Daoy (cell line): ENCODE results near the gene SLC16A1. TPM values are rescaled to one million over a fixed set of nuclear protein-coding genes. Genes with fewer than 3 reads are reported as not detected.
A peak's percentile ranks its signal among the peaks of the same experiment; 100 is the strongest.
"Not testable (repeated sequence)": the region's sequence is repeated elsewhere in the genome, so short reads cannot be mapped to it uniquely, and the experiment has no call there.

ENCODE experiments used
- DNase-seq: peaks from one replicate; pipeline ENCODE4 v3.0.0-alpha.2; 2015; ENCODE audit warnings: low read depth
- total RNA-seq: library from RNA; depleted of rRNA; stranded (reverse); fragments of >200 nt; shearing (Covaris generic); gene quantifications from 2 replicates; pipeline ENCODE4 v1.2.3, GENCODE V29; 2014

SLC16A1 gene
- total RNA-seq, 1 experiment from 2014 or later: 126 TPM

DNA sequence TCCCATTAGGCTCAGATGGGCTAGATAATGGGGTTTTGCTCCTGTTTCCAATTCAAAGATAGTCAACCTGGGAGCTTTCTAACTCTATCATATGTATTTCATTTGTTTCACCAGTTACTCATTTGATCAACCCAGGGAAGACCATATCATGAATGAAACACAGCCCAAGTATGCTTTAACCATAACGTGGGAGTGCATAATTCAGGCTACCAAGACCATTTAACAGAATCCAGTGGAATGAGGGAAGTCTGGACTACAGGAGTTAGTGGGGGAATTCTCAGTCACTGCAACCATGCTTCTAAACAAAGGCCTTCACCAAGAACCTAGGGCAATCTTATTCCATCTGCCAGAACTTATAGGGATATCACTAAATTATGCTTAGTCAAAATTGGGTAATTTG lies 15.0 kb upstream of the SLC16A1 start:
- no peak for DNase-seq

DNA sequence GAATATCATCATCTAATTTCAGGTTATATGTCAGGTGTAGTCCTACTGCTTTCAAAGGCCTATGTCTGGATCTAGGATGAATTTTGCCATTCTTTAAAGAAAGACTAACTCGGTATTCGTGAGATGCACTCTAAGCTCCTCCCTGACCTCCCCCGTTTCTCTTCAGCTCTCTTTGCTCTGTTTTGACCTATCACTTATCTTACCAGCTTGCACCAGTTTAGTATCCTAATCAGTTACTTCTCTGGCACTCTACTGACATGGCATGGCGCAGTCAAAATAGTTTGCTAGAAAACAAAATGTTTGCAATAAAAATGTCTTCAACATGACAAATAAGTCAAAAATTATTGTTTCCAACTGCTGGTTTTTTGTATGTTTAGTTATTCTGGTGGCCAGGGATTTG lies 8.4 kb upstream of the SLC16A1 start:
- no peak for DNase-seq

DNA sequence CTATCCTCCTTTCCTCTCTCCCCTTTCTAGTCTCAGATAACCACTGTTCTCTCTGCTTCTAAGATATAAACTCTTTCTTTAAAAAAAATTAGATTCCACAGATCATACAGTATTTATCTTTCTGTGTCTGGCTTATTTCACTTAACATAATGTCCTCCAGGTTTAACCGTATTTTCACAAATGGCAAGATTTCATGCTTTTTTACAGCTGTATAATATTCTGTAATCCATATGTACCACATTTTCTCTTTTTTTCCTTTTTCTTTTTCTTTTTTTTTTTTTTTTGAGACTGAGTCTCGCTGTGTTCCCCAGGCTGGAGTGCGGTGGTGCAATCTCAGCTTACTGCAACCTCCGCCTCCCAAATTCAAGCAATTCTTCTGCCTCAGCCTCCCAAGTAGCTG lies 5.1 kb upstream of the SLC16A1 start:
- DNase-seq: no peak

DNA sequence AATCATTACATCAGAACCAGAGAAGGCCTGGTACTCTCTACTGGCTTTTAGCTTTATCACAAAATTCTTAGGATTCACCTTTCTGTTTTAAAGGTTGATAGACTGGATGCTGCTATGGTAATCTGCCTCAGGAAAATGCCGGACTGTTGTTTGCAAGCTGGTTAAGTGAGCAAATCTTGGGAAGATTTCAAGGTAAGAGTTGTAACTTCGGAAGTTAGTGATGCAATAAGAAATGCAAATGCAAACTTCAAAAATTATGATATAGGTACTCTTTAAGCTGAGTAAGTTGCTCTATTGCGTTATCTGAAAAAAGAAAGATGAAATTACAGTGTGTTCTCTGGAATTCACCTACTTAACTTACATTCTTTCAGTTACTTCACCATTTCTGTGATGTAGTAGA lies 4.4 kb upstream of the SLC16A1 start:
- no peak for DNase-seq

DNA sequence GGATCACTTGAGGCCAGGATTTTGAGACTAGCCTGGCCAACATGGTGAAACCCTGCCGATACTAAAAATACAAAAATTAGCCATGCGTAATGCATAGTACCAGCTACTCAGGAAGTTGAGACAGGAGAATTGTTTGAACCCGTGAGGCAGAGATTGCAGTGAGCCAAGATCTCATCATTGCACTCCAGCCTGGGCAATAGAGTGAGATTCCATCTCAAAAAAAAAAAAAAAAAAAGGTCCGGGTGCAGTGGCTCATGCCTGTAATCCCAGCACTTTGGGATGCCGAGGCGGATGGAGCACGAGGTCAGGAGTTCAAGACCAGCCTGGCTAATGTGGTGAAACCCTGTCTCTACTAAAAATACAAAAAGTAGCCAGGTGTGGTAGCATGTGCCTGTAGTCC lies 2.2 kb upstream of the SLC16A1 start:
- DNase-seq: not testable (repeated sequence)

DNA sequence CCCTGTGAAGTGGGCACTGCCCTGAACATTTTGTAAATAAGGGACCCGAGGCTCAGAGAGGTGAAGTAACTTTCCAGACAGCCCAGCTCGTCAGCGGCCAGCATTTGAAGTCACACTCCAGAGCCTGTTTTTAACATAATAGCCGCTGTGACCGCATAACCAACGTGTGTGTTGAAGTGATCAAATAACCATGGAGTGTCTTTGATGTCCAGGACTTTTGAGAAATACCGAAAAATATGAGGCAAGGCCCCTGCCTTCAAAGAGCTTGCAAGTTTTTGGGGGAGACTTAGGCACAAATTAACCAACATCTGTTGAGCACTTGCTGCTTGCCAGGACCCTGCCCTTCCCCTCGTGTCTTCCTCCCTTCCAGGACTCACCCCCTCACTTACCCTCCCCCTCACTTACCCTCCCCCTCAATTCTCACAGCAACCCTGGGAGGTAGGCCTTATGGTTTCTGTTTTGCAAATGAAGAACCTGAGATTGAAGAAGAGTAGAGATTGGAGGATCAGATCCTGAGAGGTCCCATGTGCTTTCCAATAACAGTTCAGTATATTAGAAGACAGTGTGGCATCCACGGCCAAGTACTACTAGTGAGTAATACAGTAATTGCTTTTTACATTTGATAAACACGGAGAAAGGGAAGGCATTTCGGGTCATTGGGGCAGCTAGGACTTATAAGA lies 1.3 kb upstream of the SLC16A1 start:
- peak; percentile 88 for DNase-seq

DNA sequence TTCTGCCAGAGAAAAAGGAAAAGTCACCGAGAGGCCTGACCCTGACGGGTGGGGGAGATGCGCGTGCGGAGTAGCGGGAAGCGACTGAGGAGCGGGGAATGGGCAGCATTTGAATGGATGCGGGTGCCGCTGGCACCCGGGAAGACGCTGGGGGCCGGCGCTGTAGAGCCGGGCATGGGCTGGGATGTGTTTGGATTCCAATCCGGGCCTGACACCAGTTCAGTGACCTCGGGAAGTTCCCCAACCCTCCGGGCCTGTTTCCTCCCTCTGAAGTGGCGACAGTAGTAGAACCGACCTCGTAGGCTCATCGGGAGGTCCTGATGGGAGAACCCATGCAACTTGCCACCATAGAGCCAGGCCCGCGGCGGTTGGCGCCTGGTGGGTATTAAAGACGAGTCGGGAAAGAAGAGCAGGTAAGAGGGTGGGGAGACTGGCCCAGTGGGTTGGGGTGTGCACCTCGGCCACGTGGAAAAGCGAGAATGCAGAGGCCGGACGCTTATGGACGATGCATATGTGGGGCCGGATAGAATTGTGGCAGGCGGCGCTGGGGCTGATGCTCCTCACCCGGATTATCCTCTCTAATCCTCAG lies 642 bp upstream of the SLC16A1 start:
- DNase-seq: no peak

DNA sequence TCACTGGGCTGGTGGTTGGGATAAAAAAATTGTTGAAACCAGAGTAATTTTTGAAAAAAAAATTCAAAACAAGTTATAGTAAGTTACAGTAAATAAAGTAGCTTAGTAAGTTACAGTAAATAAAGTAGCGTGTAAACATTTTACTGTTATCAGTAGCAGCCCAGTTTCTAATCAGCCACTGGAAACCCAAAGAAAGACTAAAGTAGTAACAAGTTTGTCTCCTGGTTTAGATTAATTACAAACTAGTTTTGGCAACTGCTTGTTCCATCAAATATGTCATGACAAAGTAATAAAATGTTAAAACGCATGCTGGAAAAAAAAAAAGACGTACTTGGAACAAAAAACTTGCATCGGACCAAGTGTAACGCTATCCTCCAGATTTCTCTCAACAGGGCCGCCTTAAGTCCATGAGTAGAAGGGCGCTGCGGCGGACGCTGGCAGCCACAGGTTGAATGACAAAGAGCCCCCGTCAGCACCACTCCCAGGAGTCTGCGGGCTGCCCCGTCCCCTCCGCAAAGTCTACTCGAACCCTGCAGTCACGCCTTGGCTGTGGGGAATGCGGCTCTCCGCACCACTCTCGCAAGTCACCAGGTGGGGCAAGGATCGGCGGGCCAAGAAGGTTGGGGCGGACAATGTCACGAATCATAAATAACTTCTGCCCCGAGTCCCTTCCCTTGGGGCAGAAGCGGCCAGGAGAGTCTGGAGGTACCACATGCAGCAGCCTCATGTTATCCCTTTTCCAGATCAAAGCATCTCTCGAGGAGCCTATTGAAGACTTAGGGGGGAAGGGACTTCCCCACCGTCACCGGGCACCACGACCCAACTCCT lies 837 bp downstream of the SLC16A1 start:
- DNase-seq: peak; percentile 91

DNA sequence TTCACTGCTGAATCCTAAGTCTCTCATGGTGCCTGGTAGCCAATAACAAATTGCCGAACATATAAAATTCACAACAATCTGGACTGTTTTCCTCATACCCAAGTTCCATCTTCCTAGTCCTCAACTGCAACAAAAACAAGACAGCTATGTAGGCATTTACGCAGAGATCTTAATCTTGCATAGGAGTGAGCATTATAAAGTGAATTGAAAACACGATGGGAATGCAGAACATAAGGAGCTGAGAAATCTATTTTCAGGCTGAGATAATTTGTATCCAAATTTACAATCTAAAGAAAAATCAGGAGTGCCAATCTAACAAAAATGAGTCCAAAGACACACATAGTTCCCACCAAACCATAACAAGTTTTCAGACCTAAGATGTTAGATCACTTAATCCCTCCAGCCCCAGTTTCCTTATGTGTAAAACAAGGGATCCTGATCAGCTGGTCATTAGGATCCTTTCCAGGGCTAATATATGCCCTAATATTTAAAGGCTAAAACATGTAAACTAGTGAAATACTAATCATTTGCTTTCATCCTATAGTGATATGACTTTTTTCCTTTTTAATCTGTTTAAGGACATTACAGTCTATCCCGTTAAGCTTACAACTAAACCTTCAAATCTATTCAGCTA lies 1.9 kb downstream of the SLC16A1 start:
- no peak for DNase-seq

DNA sequence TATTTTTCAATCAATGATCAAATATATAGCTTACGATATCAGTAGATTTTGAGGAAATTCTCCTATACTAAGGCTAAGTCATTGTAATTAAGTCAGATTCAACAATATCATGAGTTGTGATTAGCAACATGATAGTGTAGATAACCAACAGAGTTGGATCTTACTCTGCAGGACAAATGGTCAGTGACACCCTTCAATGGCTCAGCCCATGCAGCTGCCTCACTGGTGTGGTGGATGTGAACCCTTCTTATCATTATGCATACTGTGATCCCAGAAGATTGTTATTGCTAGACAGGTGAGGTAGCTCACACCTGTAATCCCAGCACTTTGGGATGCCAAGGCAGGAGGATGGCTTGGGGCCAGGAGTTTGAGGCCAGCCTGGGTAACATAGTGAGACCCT lies 5.6 kb downstream of the SLC16A1 start:
- no peak for DNase-seq

DNA sequence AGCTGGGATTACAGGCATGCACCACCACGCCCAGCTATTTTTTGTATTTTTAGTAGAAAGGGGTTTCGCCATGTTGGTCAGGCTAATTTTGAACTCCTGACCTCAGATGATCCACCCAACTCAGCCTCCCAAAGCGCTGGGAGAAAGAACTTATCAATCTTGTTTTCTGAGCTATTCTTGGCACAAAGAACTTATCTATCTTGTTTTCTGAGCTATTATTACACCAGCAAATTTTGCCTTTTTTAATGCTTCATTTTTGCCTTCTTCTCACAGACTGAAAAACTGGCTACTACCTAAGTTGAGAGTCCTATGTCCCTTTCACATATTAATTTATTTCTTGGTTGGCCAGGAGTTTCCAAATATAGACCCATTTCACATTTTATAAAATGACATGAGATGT lies 9.3 kb downstream of the SLC16A1 start:
- no peak for DNase-seq

DNA sequence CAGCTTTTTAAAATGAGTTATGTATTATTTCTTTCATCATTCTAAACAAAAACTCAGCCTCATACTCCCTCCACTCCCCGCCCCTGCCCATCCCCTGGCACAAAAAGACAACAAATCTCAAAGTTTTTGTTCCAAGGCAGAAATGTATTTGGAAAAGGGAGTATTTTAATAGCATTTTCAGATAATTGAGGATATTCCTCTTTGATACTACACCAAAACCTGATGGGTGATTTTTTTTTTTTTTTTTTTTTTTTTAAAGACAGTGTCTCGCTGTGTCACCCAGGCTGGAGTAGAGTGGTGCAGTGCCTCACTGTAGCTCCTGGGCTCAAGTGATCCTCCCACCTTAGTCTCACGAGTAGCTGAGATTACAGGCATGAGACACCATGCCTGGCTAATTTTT lies 16.2 kb downstream of the SLC16A1 start:
- no peak for DNase-seq

DNA sequence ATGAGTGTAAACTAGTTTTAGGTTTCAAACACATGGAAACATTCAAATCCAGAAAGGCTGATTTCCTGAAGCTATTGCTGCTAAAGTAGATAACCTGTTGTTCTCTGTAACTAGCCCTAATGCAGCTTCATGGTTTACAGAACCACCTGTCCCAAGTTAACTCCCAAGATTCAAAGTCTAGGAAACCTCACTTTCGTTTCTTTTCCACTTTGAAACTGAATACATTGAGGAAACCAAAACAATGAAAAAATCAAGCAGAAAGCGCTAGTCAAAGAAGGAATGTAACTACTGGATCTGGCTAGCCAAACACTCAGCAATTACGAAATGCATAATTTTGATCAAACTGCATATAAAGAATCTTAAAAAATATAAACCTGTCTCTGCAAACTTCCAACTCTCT lies 17.8 kb downstream of the SLC16A1 start:
- no peak for DNase-seq

DNA sequence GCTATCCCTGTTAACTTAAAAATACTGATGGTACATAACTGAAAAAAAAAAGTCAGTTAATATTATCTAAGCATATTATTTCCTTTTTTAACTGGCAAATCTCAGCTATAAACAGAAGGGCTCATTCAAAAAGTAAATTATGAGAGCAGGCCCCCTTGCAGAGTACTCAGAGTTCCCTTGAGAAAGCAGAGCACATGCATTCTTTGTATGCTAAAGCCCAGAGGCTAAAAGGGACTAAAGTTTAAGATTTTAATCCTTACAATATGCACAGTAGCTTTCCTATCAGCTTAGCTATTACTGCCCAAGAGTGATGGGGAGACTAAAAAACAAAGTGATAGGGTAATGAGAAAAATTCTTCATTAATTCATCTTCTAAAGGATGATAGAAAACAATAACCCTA lies 18.5 kb downstream of the SLC16A1 start:
- DNase-seq: no peak

DNA sequence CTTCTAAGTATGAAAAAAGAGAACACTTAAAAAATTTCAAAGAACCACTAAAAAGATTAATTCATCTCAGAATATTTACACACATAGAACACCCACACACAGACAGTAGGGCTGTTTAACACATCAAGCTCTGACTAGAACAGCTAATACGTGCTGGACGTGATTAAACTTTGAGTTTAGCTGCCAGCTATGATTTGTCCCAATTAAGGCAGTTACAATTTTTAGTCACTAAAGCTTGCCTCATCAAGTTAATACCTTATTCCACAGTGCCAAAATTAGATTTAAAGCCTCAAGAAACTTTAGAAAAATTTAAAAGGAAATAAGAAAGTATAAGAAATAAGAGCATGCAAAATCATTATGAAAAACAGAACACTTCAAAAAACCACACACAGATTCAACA lies 18.9 kb downstream of the SLC16A1 start:
- no peak for DNase-seq

DNA sequence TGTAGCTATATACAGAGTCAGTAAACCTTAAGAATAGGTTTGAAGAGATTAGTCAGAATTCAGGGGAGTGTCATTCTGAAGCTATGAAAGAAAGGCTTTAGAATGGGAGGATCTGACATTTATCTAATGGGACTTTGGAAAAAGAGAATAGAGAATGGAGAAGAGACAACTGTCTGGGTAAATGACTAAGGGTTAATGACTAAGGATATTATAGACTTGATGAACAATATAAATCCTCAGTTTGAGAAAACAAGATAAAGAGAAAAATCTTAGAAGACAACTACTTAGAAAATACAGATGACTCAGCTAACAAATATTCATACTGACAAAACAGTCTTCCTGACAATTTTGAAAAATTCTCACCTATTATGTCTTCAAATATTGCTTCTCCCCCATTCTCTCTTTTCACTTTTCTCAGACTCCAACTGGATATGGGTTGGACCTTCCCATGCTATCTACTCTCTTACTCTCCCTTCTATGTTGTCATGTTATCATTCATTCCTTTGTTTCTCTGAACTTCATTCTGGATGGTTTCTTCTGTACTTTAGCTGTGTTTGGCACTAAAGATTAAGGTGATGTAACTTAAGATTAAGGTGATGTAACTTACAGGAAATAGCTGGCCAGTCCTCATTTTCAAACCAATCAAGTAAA lies 20.4 kb downstream of the SLC16A1 start:
- DNase-seq: no peak

DNA sequence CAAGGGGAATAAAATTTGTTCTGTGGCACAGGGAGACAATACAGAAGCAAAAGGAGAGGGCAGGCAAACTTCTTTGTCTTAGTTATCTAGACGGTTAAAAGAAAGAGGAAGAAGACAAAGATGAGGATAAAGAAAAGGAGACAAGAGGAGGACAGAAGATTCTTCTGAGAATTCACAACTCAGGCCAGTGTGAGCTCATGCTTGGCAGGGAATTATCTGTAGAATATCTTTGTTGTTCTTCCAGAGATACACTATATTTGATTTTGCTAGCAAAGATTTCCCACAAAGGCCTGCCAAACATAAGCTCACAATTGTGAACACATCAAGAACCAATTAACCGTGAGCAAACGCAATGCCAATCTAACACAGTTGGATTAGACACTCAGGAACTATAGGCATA lies 21.4 kb downstream of the SLC16A1 start:
- DNase-seq: no peak

DNA sequence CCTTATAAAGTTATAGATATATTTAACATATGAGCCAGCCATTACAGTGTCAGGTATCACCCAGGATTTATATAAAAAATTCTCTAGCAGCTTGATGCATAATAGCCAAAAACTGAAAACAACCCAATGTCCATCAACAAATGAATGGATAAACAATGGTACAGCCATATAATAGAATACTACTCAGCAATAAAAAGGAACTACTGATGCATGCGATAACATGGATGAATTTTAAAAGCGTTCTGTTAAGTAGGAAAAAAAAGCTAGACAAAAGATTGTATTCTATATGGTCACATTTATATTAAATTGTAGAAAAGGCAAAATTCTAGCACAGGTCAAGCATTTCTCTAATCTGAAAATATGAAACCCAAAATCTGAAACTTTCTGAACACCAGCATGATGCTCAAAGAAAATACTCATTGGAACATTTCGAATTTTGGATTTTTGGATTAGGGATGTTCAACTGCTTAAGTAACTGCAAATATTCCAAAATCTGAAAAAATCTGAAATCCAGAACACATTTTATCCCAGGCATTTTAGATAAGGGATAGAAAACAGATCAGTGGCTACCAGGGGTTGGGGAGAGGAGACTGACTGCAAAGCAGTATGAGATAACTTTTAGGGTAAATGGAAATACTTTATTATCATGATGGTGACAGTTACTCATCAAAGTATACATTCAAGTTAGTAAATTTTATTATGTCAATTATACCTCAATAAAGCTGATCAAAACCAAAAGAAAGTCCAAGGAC lies 22.0 kb downstream of the SLC16A1 start:
- DNase-seq: no peak

DNA sequence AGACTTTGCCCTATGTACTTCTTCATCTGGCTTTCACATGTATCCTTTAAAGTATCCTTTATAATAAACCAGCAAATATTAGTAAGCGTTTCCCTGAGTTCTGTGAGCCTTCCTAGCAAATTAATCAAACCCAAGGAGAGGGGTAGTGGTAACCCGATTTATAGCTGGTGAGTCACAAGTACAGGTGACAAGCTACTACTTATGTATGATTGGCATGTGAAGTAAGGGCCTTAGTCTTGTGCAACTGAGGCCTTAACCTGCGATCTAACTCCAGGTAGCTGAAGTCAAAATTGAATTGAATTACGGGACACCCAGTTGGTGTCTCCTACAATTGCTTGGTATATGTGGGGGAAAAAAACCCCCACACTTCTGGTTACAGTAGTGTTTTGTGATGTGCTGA lies 26.0 kb downstream of the SLC16A1 start:
- no peak for DNase-seq

DNA sequence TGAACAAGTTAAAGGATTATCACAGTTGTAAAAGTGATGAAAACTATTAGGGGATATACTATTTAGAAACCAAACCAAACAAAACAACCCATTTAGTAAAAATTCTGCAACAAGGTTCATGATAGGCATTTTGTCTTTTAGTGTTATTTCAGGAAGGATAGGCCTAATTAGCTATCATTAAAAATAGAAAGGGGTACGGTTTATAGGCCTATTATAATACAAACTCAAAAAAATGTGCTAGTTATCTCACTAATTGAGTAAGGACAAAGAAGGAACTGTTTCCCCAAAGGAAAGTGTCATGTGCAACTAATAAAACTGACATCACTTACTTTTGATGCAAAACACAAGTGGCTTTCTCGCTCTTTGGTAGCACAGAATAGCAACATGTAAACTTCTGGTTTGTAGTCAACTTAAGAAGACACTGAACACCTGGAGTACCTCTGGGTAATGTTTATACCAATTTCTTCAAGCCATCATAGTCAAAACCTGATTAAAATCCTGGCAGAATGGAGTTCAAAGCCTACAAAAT lies 28.5 kb downstream of the SLC16A1 start:
- DNase-seq: no peak

DNA sequence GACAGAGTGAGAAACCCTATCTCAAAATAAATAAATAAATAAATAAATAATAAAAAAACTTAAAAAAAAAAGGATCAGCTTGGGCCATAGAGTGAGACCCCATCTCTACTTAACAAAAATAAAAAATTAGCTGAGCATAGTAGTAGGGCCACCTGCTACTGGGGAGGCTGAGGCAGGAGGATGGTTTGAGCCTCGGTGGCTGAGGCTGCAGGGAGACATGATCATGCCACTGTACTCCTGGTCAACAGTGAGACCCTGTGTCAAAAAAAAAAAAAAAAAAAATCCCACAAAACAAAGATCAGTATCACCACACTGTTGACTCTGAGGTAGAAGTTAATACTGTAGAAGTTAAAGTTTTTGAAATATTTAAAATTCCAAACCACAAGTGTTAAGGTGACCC lies 29.1 kb downstream of the SLC16A1 start:
- no peak for DNase-seq
